GM12878 (cell line): ENCODE results near the gene PHKB.

ENCODE experiments used
- CEBPB ChIP-seq, 2 experiments: fragments of 150-350 bp in 1 of 2; IDR thresholded peaks; 2 replicates each; pipeline ENCODE4 v1.6.1; 2012 to 2014; ENCODE audit warnings: low read depth in 2 of 2, low read length in 2 of 2, borderline replicate concordance in 1 of 2, inconsistent platforms in 1 of 2
- CEBPZ ChIP-seq: fragments of 150-350 bp; IDR thresholded peaks from 2 replicates; pipeline ENCODE4 v1.6.1; 2016; ENCODE audit warnings: low read depth, low read length
- EZH2 ChIP-seq: IDR thresholded peaks from 2 replicates; pipeline ENCODE4 v1.6.1; 2012; ENCODE audit warnings: low read depth, mild to moderate bottlenecking, control low read depth, inconsistent platforms, low read length, borderline replicate concordance; ENCODE audit not compliant: control insufficient read depth
- GABPA ChIP-seq: IDR thresholded peaks from 2 replicates; pipeline ENCODE4 v1.6.1; 2014; ENCODE audit warnings: antibody characterized with exemption, low read depth, mild to moderate bottlenecking, inconsistent platforms
- HDGF ChIP-seq: fragments of 450-650 bp; IDR thresholded peaks from 2 replicates; pipeline ENCODE4 v1.6.1; 2016; ENCODE audit warnings: antibody characterized with exemption
- MAX ChIP-seq: IDR thresholded peaks from 2 replicates; pipeline ENCODE4 v1.6.1; 2012; ENCODE audit warnings: low read depth, low read length, improper control_type of control experiment
- MXI1 ChIP-seq: fragments of 150-350 bp; IDR thresholded peaks from 2 replicates; pipeline ENCODE4 v1.6.1; 2011; ENCODE audit warnings: low read depth, mild to moderate bottlenecking, inconsistent platforms, low read length, improper control_type of control experiment
- POLR2A ChIP-seq: IDR thresholded peaks from 2 replicates; pipeline ENCODE4 v1.6.1; 2011; ENCODE audit warnings: low read depth, mild to moderate bottlenecking, low read length
- POLR2AphosphoS2 ChIP-seq: IDR thresholded peaks from 2 replicates; pipeline ENCODE4 v1.6.1; 2011; ENCODE audit warnings: low read depth, mild to moderate bottlenecking, low read length, improper control_type of control experiment, moderate library complexity
- SMC3 ChIP-seq: IDR thresholded peaks from 2 replicates; pipeline ENCODE4 v1.6.1; 2011; ENCODE audit warnings: low read length, improper control_type of control experiment, borderline replicate concordance
- TF ChIP-seq, protein P1 (sequence below), 3 experiments: IDR thresholded peaks in 2 of 3; conservative IDR thresholded peaks in 1 of 3; 2 replicates each; pipeline ENCODE4 v1.5.1; 2011; ENCODE audit warnings: low read depth in 3 of 3, low read length in 3 of 3, mild to moderate bottlenecking in 3 of 3, control low read depth in 2 of 3, moderate library complexity in 2 of 3, inconsistent platforms in 1 of 3, mixed read lengths in 1 of 3; ENCODE audit not compliant: control insufficient read depth in 2 of 3, insufficient read depth in 1 of 3; ENCODE audit errors: extremely low read depth in 1 of 3

DNA sequence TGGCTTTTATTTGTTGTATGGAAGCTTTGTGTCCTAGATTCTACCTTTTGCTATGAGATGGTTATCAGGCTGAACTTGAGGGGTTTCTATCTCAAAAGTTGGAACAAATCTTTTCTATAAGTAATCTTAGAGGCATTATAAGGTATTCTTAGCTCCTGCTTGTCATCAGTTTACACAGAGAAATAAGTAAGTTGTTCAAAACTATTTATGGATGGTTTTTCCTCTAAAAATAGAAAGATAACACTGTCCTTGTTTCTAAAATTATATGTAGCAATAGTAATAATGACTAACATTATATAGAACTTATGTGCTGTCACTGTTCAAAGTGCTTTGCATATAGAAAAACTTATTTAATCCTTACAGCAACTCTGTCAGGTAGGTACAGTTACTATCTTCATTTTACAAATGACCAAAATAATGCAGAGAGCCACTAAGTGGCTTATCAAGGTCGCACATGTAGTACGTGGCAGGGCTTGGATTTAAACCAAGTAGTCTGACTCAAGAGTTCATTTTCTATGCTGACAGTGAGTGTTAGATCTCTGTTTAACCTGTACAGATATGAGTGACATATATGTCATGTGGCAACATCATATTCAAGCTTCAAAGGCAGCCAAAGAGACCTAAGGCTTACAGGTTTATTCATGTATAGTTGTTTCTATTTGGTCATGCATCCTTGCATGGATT lies 59.0 kb downstream of the PHKB start:
- TF ChIP-seq, protein P1, sequence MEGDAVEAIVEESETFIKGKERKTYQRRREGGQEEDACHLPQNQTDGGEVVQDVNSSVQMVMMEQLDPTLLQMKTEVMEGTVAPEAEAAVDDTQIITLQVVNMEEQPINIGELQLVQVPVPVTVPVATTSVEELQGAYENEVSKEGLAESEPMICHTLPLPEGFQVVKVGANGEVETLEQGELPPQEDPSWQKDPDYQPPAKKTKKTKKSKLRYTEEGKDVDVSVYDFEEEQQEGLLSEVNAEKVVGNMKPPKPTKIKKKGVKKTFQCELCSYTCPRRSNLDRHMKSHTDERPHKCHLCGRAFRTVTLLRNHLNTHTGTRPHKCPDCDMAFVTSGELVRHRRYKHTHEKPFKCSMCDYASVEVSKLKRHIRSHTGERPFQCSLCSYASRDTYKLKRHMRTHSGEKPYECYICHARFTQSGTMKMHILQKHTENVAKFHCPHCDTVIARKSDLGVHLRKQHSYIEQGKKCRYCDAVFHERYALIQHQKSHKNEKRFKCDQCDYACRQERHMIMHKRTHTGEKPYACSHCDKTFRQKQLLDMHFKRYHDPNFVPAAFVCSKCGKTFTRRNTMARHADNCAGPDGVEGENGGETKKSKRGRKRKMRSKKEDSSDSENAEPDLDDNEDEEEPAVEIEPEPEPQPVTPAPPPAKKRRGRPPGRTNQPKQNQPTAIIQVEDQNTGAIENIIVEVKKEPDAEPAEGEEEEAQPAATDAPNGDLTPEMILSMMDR (IDR thresholded peaks at IDR 0.05 in 2 of 3, conservative IDR thresholded peaks at IDR 0.05 in 1 of 3; ENCODE audit: control insufficient read depth in 2 of 3, extremely low read depth in 1 of 3, insufficient read depth in 1 of 3, low read depth in 3 of 3, low read length in 3 of 3), result no peak
- TF ChIP-seq POLR2A, result no peak
- no peak for TF ChIP-seq MAX
- TF ChIP-seq EZH2, result no peak
- TF ChIP-seq POLR2AphosphoS2, result no peak
- no peak for TF ChIP-seq MXI1
- no peak for TF ChIP-seq SMC3
- no peak for TF ChIP-seq CEBPB (IDR thresholded peaks at IDR 0.05; ENCODE audit: borderline replicate concordance in 1 of 2, low read depth in 2 of 2, low read length in 2 of 2)
- no peak for TF ChIP-seq GABPA
- no peak for TF ChIP-seq HDGF
- no peak for TF ChIP-seq CEBPZ
